ENCODE data around the gene TMEM100.

TMEM100 gene

GRCh38 chr17:55717898-55718735 lies 4.5 kb downstream of the TMEM100 start:
- peak; percentile 76 for DNase-seq (ENCODE audit: low read depth, low spot score)

- no peak for DNase-seq (ENCODE audit: low read depth, low spot score)
Observed at GRCh38 chr17:55717432-55717831, 5.2 kb downstream of the TMEM100 start.

GRCh38 chr17:55710829-55711496 lies 11.7 kb downstream of the TMEM100 start:
- no peak for DNase-seq (ENCODE audit: low read depth, low spot score)

- no peak for DNase-seq (ENCODE audit: low read depth, low spot score)
Observed at GRCh38 chr17:55710410-55710809, 12.3 kb downstream of the TMEM100 start.

GRCh38 chr17:55709984-55710383 lies 12.7 kb downstream of the TMEM100 start:
- DNase-seq (ENCODE audit: low read depth, low spot score): no peak

- DNase-seq (ENCODE audit: low read depth, low spot score): no peak
Observed at GRCh38 chr17:55709440-55709839, 13.2 kb downstream of the TMEM100 start.

GRCh38 chr17:55708175-55708974 lies 14.3 kb downstream of the TMEM100 start:
- DNase-seq (ENCODE audit: low read depth, low spot score): no peak

GRCh38 chr17:55706808-55707773 lies 15.6 kb downstream of the TMEM100 start:
- no peak for DNase-seq (ENCODE audit: low read depth, low spot score)

GRCh38 chr17:55705847-55706246 lies 16.8 kb downstream of the TMEM100 start:
- DNase-seq (ENCODE audit: low read depth, low spot score): no peak

- DNase-seq (ENCODE audit: low read depth, low spot score): no peak
Observed at GRCh38 chr17:55704401-55704800, 18.3 kb downstream of the TMEM100 start.

- DNase-seq (ENCODE audit: low read depth, low spot score): no peak
Observed at GRCh38 chr17:55702150-55702549, 20.5 kb downstream of the TMEM100 start.

GRCh38 chr17:55699181-55699860 lies 23.3 kb downstream of the TMEM100 start:
- no peak for DNase-seq (ENCODE audit: low read depth, low spot score)

GRCh38 chr17:55694286-55694910 lies 28.3 kb downstream of the TMEM100 start:
- DNase-seq (ENCODE audit: low read depth, low spot score): no peak

- DNase-seq (ENCODE audit: low read depth, low spot score): no peak
Observed at GRCh38 chr17:55693254-55694216, 29.1 kb downstream of the TMEM100 start.

- no peak for DNase-seq (ENCODE audit: low read depth, low spot score)
Observed at GRCh38 chr17:55692276-55692675, 30.4 kb downstream of the TMEM100 start.

- no peak for DNase-seq (ENCODE audit: low read depth, low spot score)
Observed at GRCh38 chr17:55691666-55692065, 31.0 kb downstream of the TMEM100 start.

GRCh38 chr17:55690105-55690508 lies 32.6 kb downstream of the TMEM100 start:
- DNase-seq (ENCODE audit: low read depth, low spot score): no peak

- no peak for DNase-seq (ENCODE audit: low read depth, low spot score)
Observed at GRCh38 chr17:55689672-55690071, 33.0 kb downstream of the TMEM100 start.

- DNase-seq (ENCODE audit: low read depth, low spot score): no peak
Observed at GRCh38 chr17:55688057-55688456, 34.6 kb downstream of the TMEM100 start.
